ENCODE results near the gene CEACAM4.
A peak's percentile ranks its signal among the peaks of the same experiment; 100 is the strongest.
"Not testable (repeated sequence)": the region's sequence is repeated elsewhere in the genome, so short reads cannot be mapped to it uniquely, and the experiment has no call there.

Gene CEACAM4

DNA sequence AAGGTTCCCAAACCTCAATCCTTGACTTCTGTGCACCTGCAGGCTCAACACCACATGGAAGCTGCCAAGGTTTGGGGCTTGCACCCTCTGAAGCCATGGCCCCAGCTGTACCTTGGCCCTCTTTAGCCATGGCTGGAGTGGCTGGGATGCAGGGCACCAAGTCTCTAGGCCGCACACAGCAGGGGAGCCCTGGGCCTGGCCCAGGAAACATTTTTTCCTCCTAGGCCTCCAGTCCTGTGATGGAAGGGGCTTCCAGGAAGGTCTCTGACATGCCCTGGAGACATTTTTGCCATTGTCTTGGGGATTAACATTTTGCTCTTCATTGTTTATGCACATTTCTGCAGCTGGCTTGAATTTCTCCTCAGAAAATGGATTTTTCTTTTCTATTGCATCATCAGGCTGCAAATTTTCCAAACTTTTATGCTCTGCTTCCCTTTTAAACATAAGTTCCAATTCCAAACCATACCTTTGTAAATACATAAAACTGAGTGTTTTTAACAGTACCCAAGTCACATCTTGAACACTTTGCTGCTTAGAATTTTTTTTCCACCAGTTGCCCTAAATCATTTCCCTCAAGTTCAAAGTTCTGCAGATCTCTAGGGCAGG, 44.2 kb downstream of the CEACAM4 start:
- DNase-seq = not testable (repeated sequence)

DNA sequence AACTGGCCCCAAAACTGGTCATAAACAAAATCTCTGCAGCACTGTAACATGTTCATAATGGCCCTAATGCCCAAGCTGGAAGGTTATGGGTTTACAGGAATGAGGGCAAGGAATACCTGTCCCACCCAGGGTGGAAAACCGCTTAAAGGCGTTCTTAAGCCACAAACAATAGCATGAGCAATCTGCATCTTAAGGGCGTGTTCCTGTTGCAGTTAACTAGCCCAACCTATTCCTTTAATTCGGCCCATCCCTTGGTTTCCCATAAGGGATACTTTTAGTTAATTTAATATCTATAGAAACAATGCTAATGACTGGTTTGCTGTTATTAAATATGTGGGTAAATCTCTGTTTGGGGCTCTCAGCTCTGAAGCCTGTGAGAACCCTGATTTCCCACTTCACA, 45.8 kb downstream of the CEACAM4 start:
- not testable (repeated sequence) for DNase-seq

DNA sequence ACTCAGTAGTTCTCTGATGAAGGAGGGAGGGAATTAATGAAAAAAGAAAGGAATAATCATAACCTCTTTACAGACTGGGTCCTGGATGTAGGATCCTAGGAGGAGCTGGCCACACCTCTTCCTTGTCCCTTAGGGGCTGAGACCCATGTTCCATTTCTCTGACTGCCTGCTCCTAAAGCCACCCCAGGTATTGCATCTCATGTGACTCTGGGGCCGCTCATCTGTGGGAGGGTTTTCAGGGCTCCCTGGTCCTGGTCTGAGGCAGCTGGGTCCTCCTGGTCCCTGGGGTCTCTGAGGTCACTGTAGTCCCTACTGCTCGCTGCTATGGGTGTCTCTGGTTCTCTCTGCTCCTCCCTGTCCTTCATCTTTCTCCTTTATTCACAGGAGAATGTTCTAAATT, 48.0 kb downstream of the CEACAM4 start:
- no peak for DNase-seq

DNA sequence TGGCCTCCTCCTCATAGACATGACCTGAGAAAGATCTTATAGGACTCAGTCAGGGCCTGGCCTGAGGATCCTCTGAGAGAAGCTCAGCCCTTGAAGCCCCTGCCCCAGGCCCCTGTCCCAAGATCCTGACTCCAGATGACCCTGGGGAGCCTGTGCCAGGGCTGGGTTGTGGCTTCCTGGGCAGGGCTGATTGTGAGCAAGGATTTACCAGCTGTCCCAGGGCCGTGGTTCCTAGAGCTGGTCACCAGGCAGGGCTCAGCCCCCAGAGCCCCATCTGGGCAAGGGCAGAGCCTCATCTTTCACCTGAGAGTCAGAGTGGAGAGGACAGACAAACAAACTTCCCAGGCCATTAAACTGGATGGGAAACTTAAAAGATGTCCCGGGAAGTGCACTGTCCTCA, 49.0 kb downstream of the CEACAM4 start:
- DNase-seq = no peak

DNA sequence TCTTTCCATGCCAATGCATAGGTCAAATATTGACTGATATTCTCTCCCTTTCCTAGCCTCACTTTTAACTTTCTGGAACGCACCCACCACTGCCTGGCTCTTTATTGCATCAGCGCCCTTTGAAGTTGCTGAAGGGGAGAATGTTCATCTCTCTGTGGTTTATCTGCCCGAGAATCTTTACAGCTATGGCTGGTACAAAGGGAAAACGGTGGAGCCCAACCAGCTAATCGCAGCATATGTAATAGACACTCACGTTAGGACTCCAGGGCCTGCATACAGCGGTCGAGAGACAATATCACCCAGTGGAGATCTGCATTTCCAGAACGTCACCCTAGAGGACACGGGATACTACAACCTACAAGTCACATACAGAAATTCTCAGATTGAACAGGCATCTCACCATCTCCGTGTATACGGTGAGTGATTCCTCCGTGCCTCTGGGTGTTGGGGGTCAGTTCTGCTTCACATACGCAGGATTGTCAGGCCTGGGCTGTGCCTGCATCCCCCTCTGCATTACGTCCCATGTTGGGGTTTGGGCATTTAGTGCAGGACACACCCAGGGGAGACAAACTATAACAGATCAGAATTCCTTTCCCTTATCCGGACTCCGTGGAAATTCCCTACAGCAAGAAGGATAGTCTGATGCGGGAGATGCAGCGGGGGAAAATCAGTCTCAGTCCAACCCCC, 49.6 kb downstream of the CEACAM4 start:
- no peak for DNase-seq

DNA sequence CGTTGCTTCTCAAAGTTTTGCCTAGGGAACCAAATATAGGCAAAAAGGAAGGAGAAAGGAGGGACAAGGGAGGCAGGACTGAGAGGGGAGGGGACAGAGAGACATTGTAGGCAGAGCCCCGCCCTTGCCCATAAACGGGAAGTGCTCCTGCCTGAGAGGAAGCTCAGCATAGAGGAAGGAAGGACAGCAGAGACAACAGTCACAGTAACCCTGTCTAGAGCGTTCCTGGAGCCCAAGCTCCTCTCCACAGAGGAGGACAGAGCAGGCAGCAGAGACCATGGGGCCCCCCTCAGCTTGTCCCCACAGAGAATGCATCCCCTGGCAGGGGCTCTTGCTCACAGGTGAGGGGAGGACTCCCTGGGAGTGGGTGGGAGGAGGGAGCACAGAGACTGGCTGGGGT, 50.9 kb downstream of the CEACAM4 start, which contains the start of gene CEACAM21:
TSS of gene CEACAM21 (plus strand) at position 169 of the 400 bp plus-strand sequence. CDS start at position 278, 109 bp downstream.
- DNase-seq = peak; percentile 75

DNA sequence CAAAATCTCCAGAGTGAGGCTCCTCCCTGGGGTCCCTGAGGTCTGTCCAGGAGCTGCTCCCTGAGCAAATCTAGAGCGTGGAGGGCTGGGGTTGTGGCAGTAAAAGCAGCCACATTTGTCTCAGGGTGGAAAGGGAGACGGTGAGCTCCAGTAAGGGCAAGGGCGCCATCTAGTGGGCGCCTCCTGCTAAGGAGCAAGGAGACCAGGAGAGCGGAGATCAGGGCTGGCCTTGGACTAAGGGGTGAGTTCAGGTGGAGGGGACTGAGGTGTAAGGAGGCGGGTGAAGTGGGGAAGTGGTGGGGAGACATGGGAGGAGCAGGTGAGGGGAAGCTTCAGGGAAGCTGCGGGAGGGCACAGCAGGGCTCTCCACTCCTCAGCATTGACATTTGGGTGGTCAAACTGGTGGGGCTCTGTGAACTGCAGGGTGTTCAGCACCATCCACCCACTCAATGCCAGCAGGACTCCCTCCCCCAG, 56.2 kb downstream of the CEACAM4 start:
- peak; percentile 90 for DNase-seq

DNA sequence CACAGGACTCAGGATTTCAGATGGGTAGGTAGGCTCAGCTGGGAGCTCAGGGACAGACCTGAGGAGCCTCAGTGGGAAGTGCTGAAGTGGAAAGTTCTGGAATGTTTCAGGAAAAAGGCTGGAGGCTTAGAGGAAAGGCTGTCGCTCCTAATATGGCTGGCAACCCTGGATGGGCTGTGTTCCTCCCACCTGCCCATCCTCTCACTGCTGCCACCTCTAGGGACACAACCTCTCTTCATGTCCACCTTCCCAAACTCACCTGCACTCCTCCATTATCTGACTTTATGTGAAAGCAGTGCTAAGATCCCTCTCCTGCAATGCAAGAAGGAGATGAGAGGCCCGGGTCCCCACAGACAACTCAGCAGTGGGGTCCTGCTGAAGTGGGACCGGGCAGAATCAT, 56.7 kb downstream of the CEACAM4 start:
- no peak for DNase-seq

DNA sequence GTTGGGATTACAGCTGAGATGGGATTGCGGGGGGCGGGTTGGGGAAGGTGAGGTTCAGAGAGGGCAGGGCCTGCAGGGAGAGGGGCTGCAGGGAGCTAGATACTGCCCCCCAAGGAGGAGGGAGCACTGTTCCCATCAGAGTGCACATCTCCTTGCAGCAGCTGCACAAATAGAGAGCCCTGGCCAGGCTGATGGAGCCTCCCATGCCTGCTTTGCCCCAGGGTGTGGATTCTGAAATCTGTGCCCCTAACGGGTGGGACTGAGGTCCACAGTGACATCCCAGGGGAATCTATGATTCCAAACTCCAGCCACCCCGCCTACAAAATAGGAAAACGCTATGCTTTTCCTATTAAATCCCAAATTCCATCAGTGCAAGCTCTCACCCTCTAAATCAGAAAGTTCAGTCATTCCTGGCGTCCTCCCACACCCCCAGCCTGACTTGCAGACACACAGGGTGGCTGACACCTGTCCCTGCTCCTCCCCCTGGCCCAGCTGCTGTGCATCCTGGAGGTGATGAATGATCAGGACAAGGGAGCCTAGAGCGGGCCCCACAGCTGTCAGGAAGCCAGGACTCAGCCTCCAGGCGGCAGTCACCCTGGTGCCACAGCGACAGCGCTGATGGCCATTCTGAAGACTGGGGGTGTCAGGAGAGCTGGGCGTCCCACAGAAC, 57.3 kb downstream of the CEACAM4 start:
- DNase-seq = no peak
